ENCODE data around the gene MLC1. TPM values are rescaled to one million over a fixed set of nuclear protein-coding genes. Genes with fewer than 3 reads are reported as not detected.

The MLC1 gene
- polyA plus RNA-seq, 1 donor: 0.88 TPM

GRCh38 chr22:50016308-50016987, 68.8 kb downstream of the MLC1 start:
- no peak for DNase-seq

- no peak for DNase-seq
These were observed 69.5 kb downstream of the MLC1 start for GRCh38 chr22:50015451-50016307.

- DNase-seq: no peak
These were observed 70.4 kb downstream of the MLC1 start for GRCh38 chr22:50014655-50015401.

GRCh38 chr22:50014053-50014501, 71.1 kb downstream of the MLC1 start:
- no peak for DNase-seq

- no peak for DNase-seq
These were observed 72.7 kb downstream of the MLC1 start, which contains the start of gene IL17REL for GRCh38 chr22:50012211-50013181. Gene IL17REL, minus strand, starts transcription at chr22:50012765. Its CDS starts 119 bp downstream, at chr22:50012646.

- DNase-seq: no peak
These were observed 73.6 kb downstream of the MLC1 start for GRCh38 chr22:50011447-50012210.

- DNase-seq: no peak
These were observed 74.4 kb downstream of the MLC1 start for GRCh38 chr22:50010676-50011446.

GRCh38 chr22:50009765-50010675, 75.2 kb downstream of the MLC1 start:
- DNase-seq: no peak

Other genes starting within 250 kb of the MLC1 start
- 18.0 TPM for gene ZBED4, start 231.6 kb downstream of the MLC1 start, polyA plus RNA-seq (ENCODE audit: insufficient read length)
- gene ALG12, start 167.0 kb downstream of the MLC1 start, polyA plus RNA-seq (ENCODE audit: insufficient read length): 24.1 TPM
- 24.9 TPM for gene CRELD2, start 166.8 kb downstream of the MLC1 start, polyA plus RNA-seq (ENCODE audit: insufficient read length)
- gene PIM3, start 124.7 kb downstream of the MLC1 start, polyA plus RNA-seq (ENCODE audit: insufficient read length): 12.3 TPM
- 0.08 TPM for gene IL17REL, start 72.7 kb downstream of the MLC1 start, polyA plus RNA-seq (ENCODE audit: insufficient read length)
- not detected for gene TTLL8, start 27.1 kb downstream of the MLC1 start, polyA plus RNA-seq (ENCODE audit: insufficient read length)
- 1.2 TPM for gene MOV10L1, start 4.6 kb upstream of the MLC1 start, polyA plus RNA-seq (ENCODE audit: insufficient read length)
- gene PANX2, start 85.3 kb upstream of the MLC1 start, polyA plus RNA-seq (ENCODE audit: insufficient read length): 1.3 TPM
- gene TRABD, start 100.5 kb upstream of the MLC1 start, polyA plus RNA-seq (ENCODE audit: insufficient read length): 20.7 TPM
- gene SELENOO, start 115.6 kb upstream of the MLC1 start, polyA plus RNA-seq (ENCODE audit: insufficient read length): 20.6 TPM
- 39.5 TPM for gene TUBGCP6, start 159.6 kb upstream of the MLC1 start, polyA plus RNA-seq (ENCODE audit: insufficient read length)
- 21.7 TPM for gene HDAC10, start 165.8 kb upstream of the MLC1 start, polyA plus RNA-seq (ENCODE audit: insufficient read length)
- 10.5 TPM for gene MAPK12, start 176.3 kb upstream of the MLC1 start, polyA plus RNA-seq (ENCODE audit: insufficient read length)
- gene MAPK11, start 185.0 kb upstream of the MLC1 start, polyA plus RNA-seq (ENCODE audit: insufficient read length): 7.1 TPM
- gene PLXNB2, start 222.2 kb upstream of the MLC1 start, polyA plus RNA-seq (ENCODE audit: insufficient read length): 191 TPM
- gene DENND6B, start 241.6 kb upstream of the MLC1 start, polyA plus RNA-seq (ENCODE audit: insufficient read length): 13.9 TPM